ENCODE results near the gene MACIR.

The MACIR gene, protein sequence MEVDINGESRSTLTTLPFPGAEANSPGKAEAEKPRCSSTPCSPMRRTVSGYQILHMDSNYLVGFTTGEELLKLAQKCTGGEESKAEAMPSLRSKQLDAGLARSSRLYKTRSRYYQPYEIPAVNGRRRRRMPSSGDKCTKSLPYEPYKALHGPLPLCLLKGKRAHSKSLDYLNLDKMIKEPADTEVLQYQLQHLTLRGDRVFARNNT

GRCh38 chr5:103258368-103258956 lies at the start of gene MACIR:
Gene MACIR, plus strand, starts transcription at chr5:103258763. Its CDS starts 17,157 bp downstream, at chr5:103275920.
- peak within 1 kb of the TSS; percentile 90 for H3K4me3 ChIP-seq (replicated peaks; ENCODE audit: low read depth, low read length)
- TF ChIP-seq, protein P1, sequence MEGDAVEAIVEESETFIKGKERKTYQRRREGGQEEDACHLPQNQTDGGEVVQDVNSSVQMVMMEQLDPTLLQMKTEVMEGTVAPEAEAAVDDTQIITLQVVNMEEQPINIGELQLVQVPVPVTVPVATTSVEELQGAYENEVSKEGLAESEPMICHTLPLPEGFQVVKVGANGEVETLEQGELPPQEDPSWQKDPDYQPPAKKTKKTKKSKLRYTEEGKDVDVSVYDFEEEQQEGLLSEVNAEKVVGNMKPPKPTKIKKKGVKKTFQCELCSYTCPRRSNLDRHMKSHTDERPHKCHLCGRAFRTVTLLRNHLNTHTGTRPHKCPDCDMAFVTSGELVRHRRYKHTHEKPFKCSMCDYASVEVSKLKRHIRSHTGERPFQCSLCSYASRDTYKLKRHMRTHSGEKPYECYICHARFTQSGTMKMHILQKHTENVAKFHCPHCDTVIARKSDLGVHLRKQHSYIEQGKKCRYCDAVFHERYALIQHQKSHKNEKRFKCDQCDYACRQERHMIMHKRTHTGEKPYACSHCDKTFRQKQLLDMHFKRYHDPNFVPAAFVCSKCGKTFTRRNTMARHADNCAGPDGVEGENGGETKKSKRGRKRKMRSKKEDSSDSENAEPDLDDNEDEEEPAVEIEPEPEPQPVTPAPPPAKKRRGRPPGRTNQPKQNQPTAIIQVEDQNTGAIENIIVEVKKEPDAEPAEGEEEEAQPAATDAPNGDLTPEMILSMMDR (IDR thresholded peaks at IDR 0.05; ENCODE audit: insufficient read depth, low read length, poor library complexity, severe bottlenecking) = no peak
- DNase-seq (ENCODE audit: extremely low read depth, insufficient read length) = peak; percentile 97

DNA sequence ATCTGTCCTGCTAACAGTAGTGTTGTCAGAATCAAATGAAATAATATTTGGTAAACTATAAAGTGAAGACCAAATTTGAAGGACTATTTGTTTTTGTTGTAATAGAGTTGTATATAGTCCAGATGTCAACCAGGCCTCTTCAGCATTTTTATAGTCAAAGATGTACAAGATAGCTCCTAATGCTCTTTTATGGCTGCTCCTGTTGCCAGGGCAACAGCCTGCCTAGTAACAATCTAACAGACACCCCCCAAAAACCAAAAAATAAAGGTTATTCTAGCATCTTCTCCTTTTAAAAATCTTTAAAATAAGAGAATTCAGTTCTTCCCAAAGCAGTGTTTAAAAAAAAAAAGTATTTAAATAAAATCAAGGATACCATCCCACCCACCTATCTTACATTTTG lies 49.5 kb upstream of the MACIR start:
- Histone ChIP-seq H3K36me3 (ENCODE audit: control insufficient read depth, insufficient read depth, low read length) (peaks cover 2% of the 10 kb centered on the region; the same call in 1 of the 2 replicates), H3K4me3 (replicated peaks; ENCODE audit: low read depth, low read length) (no peak overlapping the region), H3K27me3 (replicated peaks; ENCODE audit: control insufficient read depth, insufficient read depth, low read length) (no peaks in the 10 kb centered on the region)
- TF ChIP-seq, protein P1 (IDR thresholded peaks at IDR 0.05; ENCODE audit: insufficient read depth, low read length, poor library complexity, severe bottlenecking) = no peak
- DNase-seq (ENCODE audit: extremely low read depth, insufficient read length) = no peak

More at GRCh38 chr5:103258368-103258956, at the start of gene MACIR:
- H3K36me3 ChIP-seq (ENCODE audit: control insufficient read depth, insufficient read depth, low read length) = no peaks in the 10 kb centered on the region
- no peaks in the 10 kb centered on the region for H3K27me3 ChIP-seq (replicated peaks; ENCODE audit: control insufficient read depth, insufficient read depth, low read length)

GRCh38 chr5:103210952-103211351 lies 47.6 kb upstream of the MACIR start:
- DNase-seq (ENCODE audit: extremely low read depth, insufficient read length) = no peak

GRCh38 chr5:103211576-103212561 lies 46.7 kb upstream of the MACIR start:
- Histone ChIP-seq H3K4me3 (replicated peaks; ENCODE audit: low read depth, low read length) (no peak overlapping the region), H3K27me3 (replicated peaks; ENCODE audit: control insufficient read depth, insufficient read depth, low read length) (no peaks in the 10 kb centered on the region), H3K36me3 (ENCODE audit: control insufficient read depth, insufficient read depth, low read length) (peaks cover under 1% of the 10 kb centered on the region; the same call in 1 of the 2 replicates)
- TF ChIP-seq, protein P1 (IDR thresholded peaks at IDR 0.05; ENCODE audit: insufficient read depth, low read length, poor library complexity, severe bottlenecking) = no peak
- DNase-seq (ENCODE audit: extremely low read depth, insufficient read length) = no peak

More at GRCh38 chr5:103210952-103211351, 47.6 kb upstream of the MACIR start:
- no peak overlapping the region for H3K4me3 ChIP-seq (replicated peaks; ENCODE audit: low read depth, low read length)
- H3K27me3 ChIP-seq (replicated peaks; ENCODE audit: control insufficient read depth, insufficient read depth, low read length) = no peaks in the 10 kb centered on the region
- peaks cover 2% of the 10 kb centered on the region; the same call in 1 of the 2 replicates for H3K36me3 ChIP-seq (ENCODE audit: control insufficient read depth, insufficient read depth, low read length)
- TF ChIP-seq, protein P1 (IDR thresholded peaks at IDR 0.05; ENCODE audit: insufficient read depth, low read length, poor library complexity, severe bottlenecking) = no peak

DNA sequence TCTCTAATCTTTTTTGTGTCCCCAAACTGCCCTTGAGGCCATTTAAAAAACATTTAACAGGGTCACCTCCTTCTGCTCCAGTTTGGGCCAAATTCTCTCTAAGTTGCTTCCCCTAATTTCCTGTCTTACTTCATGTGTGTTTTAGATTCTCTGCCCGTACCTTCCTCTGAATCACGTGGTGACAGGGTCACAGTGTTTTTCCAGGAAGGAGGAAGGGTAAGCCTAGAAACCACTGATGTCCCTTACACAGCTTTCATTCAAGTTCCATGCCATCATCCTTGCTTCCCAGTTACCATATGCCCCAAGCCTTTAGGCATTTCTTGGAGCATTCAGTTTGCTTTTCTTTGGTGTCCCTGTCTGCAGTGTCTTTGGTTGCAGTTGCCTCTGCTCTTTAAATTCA lies 42.4 kb upstream of the MACIR start:
- Histone ChIP-seq H3K4me3 (replicated peaks; ENCODE audit: low read depth, low read length) (no peak overlapping the region), H3K27me3 (replicated peaks; ENCODE audit: control insufficient read depth, insufficient read depth, low read length) (no peaks in the 10 kb centered on the region), H3K36me3 (ENCODE audit: control insufficient read depth, insufficient read depth, low read length) (no peaks in the 10 kb centered on the region)
- DNase-seq (ENCODE audit: extremely low read depth, insufficient read length) = no peak
- TF ChIP-seq, protein P1 (IDR thresholded peaks at IDR 0.05; ENCODE audit: insufficient read depth, low read length, poor library complexity, severe bottlenecking) = no peak
